Lower lobe of right lung (tissue), 2 donors: Measurements from ENCODE around the gene SDK1. TPM values are rescaled to one million over a fixed set of nuclear protein-coding genes. Genes with fewer than 3 reads are reported as not detected.

Experiments used
- ATAC-seq, 2 donors: fragments of 200-7000 bp; cut with Tn5 transposase; one replicate each; pipeline ENCODE4 v1.9.1; 2020 to 2022; ENCODE audit warnings: mild to moderate bottlenecking in 2 of 2, moderate library complexity in 2 of 2
- DNase-seq: peaks from one replicate; pipeline ENCODE4 v3.0.0-alpha.2; 2020
- H3K27ac ChIP-seq: fragments of 200-600 bp; one replicate; pipeline ENCODE4 v1.8.0; 2022
- H3K27me3 ChIP-seq: fragments of 200-600 bp; one replicate; pipeline ENCODE4 v1.8.0; 2022; ENCODE audit warnings: low read depth
- H3K36me3 ChIP-seq: fragments of 200-600 bp; one replicate; pipeline ENCODE4 v1.8.0; 2022; ENCODE audit warnings: mild to moderate bottlenecking
- H3K4me1 ChIP-seq: fragments of 200-600 bp; one replicate; pipeline ENCODE4 v1.8.0; 2022
- H3K4me3 ChIP-seq: fragments of 200-600 bp; one replicate; pipeline ENCODE4 v1.8.0; 2022; ENCODE audit warnings: mild to moderate bottlenecking
- H3K9me3 ChIP-seq: fragments of 200-600 bp; one replicate; pipeline ENCODE4 v1.8.0; 2022
- CTCF ChIP-seq: fragments of 200-600 bp; IDR thresholded peaks from one replicate; pipeline ENCODE4 v1.8.0; 2022; ENCODE audit warnings: antibody characterized with exemption, mild to moderate bottlenecking
- intact Hi-C: fragments of 100-400 bp; cut with DNase I; formaldehyde crosslinking; loops from one replicate; pipeline ENCODE4 v1.11.0; 2022
- total RNA-seq: library from RNA; stranded (reverse); fragmentation: NEBNext Ultra II Directional; extraction: Animal tissue kit (Norgen Biotek cat#: 25700); gene quantifications from one replicate; pipeline ENCODE4 v1.2.1, GENCODE V29; 2021
- donor health status: DM: no; HTN: yes; CAD: no; lungs with severe emphysema.

SDK1 gene
- total RNA-seq, 1 donor from 2014 or later, result 10.0 TPM

GRCh38 chr7:4052130-4052529, 751.1 kb downstream of the SDK1 start:
- Histone ChIP-seq H3K27me3 (no peaks in the 10 kb centered on the region), H3K4me3 (no peak overlapping the region), H3K9me3 (no peaks in the 10 kb centered on the region), H3K27ac (no peak overlapping the region), H3K36me3 (no peaks in the 10 kb centered on the region), H3K4me1 (no peaks in the 10 kb centered on the region)
- no peak for TF ChIP-seq CTCF
- no peak for ATAC-seq
- intact Hi-C loops, result no loop called here
- no peak for DNase-seq

GRCh38 chr7:4054158-4054557, 753.1 kb downstream of the SDK1 start:
- DNase-seq (no peak), ATAC-seq (no peak)
- intact Hi-C loops, result no loop called here
- Histone ChIP-seq H3K4me3 (no peak overlapping the region), H3K27ac (no peak overlapping the region), H3K36me3 (no peaks in the 10 kb centered on the region), H3K9me3 (no peaks in the 10 kb centered on the region), H3K27me3 (no peaks in the 10 kb centered on the region), H3K4me1 (no peaks in the 10 kb centered on the region)
- no peak for TF ChIP-seq CTCF

DNA sequence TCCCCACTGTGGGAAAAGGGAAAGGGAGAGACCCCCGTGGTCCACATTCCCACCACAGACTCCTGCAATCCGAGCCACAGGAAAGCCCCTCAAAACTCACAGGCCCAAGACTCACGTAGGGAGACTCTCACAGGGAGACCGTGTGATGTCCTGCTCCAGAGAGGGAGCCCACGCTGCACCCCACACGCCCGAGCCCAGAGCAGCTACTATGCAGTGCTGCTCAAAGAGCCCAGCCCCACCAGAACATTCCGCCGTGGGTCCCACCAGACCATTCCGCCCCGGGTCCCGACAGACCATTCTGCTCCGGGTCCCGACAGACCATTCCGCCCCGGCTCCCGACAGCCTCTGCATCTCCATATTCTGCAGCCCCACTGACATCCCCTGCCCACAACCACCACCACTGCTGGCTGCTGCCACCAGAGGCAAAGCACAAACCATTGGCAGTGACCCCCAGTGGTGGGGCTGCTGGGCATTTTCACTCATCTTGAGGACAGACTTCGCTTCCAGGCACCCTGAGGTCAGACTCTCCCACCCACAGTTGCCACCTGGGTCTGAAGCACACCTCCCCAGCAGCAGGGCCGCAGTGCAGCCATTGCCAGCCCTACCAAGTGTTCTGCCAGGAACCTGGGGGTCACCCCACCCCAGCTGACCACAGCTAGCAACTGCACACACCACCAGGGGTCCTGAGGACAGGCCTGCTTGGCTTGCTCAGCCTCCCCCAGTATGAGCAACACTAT, 755.7 kb downstream of the SDK1 start:
- DNase-seq (no peak), ATAC-seq (no peak)
- Histone ChIP-seq H3K4me3 (no peak overlapping the region), H3K27ac (no peak overlapping the region), H3K36me3 (no peaks in the 10 kb centered on the region), H3K9me3 (no peaks in the 10 kb centered on the region), H3K4me1 (no peaks in the 10 kb centered on the region), H3K27me3 (no peaks in the 10 kb centered on the region)
- intact Hi-C loops, result no loop called here
- TF ChIP-seq CTCF, result no peak

- Histone ChIP-seq H3K4me1 (no peaks in the 10 kb centered on the region), H3K9me3 (no peaks in the 10 kb centered on the region), H3K27me3 (no peaks in the 10 kb centered on the region), H3K36me3 (no peaks in the 10 kb centered on the region), H3K4me3 (no peak overlapping the region), H3K27ac (no peak overlapping the region)
- ATAC-seq (no peak), DNase-seq (no peak)
- intact Hi-C loops, result no loop called here
- no peak for TF ChIP-seq CTCF
Observed at GRCh38 chr7:4057289-4057616, 756.2 kb downstream of the SDK1 start.

DNA sequence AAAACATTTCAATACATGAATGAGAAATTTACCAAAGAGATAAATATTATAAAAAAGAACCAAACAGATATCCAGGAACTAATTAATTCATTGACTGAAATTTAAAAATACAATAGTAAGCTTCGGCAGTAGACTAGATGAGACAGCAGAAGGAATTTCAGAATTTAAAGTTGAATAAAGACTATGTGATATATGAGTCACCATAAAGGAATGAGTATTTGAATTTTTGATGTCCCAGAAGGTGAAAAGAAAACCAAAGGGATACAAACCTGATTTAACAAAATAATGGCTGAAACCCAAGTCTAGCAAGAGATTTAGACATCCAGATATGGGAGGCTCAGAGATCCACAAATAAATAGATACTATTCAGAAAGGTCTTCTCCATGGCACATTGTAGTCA, 757.1 kb downstream of the SDK1 start:
- Histone ChIP-seq H3K4me3 (no peak overlapping the region), H3K4me1 (no peaks in the 10 kb centered on the region), H3K27ac (no peak overlapping the region), H3K9me3 (no peaks in the 10 kb centered on the region), H3K27me3 (no peaks in the 10 kb centered on the region), H3K36me3 (no peaks in the 10 kb centered on the region)
- TF ChIP-seq CTCF, result no peak
- no peak for DNase-seq
- intact Hi-C loops, result no loop called here
- no peak for ATAC-seq
